SK-N-SH (cell line): ENCODE measurements around the gene TGFB2. TPM values are rescaled to one million over a fixed set of nuclear protein-coding genes. Genes with fewer than 3 reads are reported as not detected.

Experiments
- CTCF ChIA-PET: fragments of 300-600, 350-600 bp; formaldehyde crosslinking; extraction: SDS; loops from one replicate; lab custom pipeline; 2021; lab: Yijun Ruan, JAX
- POLR2A ChIA-PET: fragments of 350-600 bp; sonication (Branson Sonifier 250); formaldehyde crosslinking; extraction: SDS; loops from one replicate; lab custom pipeline; 2020; ENCODE audit warnings: antibody characterized with exemption, inconsistent platforms; lab: Yijun Ruan, JAX
- DNase-seq: peaks from one replicate; pipeline ENCODE4 v3.0.0; 2012
- H2AFZ ChIP-seq: fragments of 200-600 bp; sonication (generic); 2 replicates; pipeline ENCODE4 v1.8.1; 2016; ENCODE audit warnings: antibody characterized with exemption, mild to moderate bottlenecking, low read depth
- H3F3A ChIP-seq: fragments of 200-600 bp; sonication (generic); replicated peaks from 2 replicates; pipeline ENCODE3; 2016; ENCODE audit warnings: antibody characterized with exemption, mild to moderate bottlenecking; ENCODE audit not compliant: insufficient read depth
- H3K27ac ChIP-seq, 2 experiments: fragments of 200-500 bp in 1 of 2; fragments of 200-600 bp in 1 of 2; sonication (Bioruptor generic) in 1 of 2; sonication (generic), shearing (Covaris generic) in 1 of 2; 2 replicates each; pipeline versions ENCODE4 v1.5.1 to v1.6.1; 2014 to 2016; ENCODE audit warnings: low read depth in 2 of 2, inconsistent platforms in 1 of 2, low read length in 1 of 2, mild to moderate bottlenecking in 1 of 2, mixed read lengths in 1 of 2
- H3K27me3 ChIP-seq: fragments of 200-600 bp; sonication (generic), shearing (Covaris generic); 2 replicates; pipeline ENCODE4 v1.6.1; 2016; ENCODE audit warnings: mixed run types; ENCODE audit not compliant: insufficient read depth
- H3K36me3 ChIP-seq, 2 experiments: fragments of 200-500 bp in 1 of 2; fragments of 200-600 bp in 1 of 2; sonication (Bioruptor generic) in 1 of 2; sonication (generic) in 1 of 2; replicated peaks in 1 of 2; 2 replicates each; pipeline versions ENCODE3 to v1.5.1; 2014 to 2016; ENCODE audit warnings: low read length in 1 of 2, mild to moderate bottlenecking in 1 of 2; ENCODE audit not compliant: insufficient read depth in 2 of 2, control insufficient read depth in 1 of 2
- H3K4me1 ChIP-seq, 2 experiments: fragments of 200-500 bp in 1 of 2; fragments of 200-600 bp in 1 of 2; sonication (Bioruptor generic) in 1 of 2; sonication (generic), shearing (Covaris generic) in 1 of 2; 2 replicates each; pipeline versions ENCODE4 v1.5.1 to v1.6.1; 2014 to 2016; ENCODE audit warnings: low read depth in 1 of 2, low read length in 1 of 2, mixed run types in 1 of 2; ENCODE audit not compliant: insufficient read depth in 2 of 2, control insufficient read depth in 1 of 2
- H3K4me2 ChIP-seq: fragments of 200-600 bp; sonication (generic), shearing (Covaris generic); 2 replicates; pipeline ENCODE4 v1.6.1; 2017; ENCODE audit warnings: mixed run types
- H3K4me3 ChIP-seq, 2 experiments: fragments of 200-500 bp in 1 of 2; fragments of 200-600 bp in 1 of 2; sonication (Bioruptor generic) in 1 of 2; sonication (generic), shearing (Covaris generic) in 1 of 2; 2 replicates each; pipeline versions ENCODE4 v1.5.1 to v1.8.1; 2014 to 2016; ENCODE audit warnings: low read depth in 2 of 2, inconsistent platforms in 1 of 2, low read length in 1 of 2, mild to moderate bottlenecking in 1 of 2, mixed read lengths in 1 of 2, moderate library complexity in 1 of 2
- H3K79me2 ChIP-seq: fragments of 200-600 bp; sonication (generic); 2 replicates; pipeline ENCODE4 v1.8.1; 2017; ENCODE audit warnings: mild to moderate bottlenecking; ENCODE audit not compliant: insufficient read depth
- H3K9ac ChIP-seq: fragments of 200-600 bp; sonication (generic); 2 replicates; pipeline ENCODE4 v1.6.1; 2017; ENCODE audit warnings: mixed run types
- H3K9me2 ChIP-seq: fragments of 200-600 bp; sonication (generic); 2 replicates; pipeline ENCODE4 v1.6.1; 2017; ENCODE audit warnings: mixed run types
- H3K9me3 ChIP-seq: fragments of 200-600 bp; sonication (generic); 2 replicates; pipeline ENCODE4 v1.6.1; 2017; ENCODE audit warnings: mixed run types, mild to moderate bottlenecking, moderate library complexity
- H4K20me1 ChIP-seq: fragments of 200-600 bp; sonication (generic); 2 replicates; pipeline ENCODE4 v1.6.1; 2017; ENCODE audit warnings: mild to moderate bottlenecking, mixed run types; ENCODE audit not compliant: insufficient read depth
- ELF1 ChIP-seq: IDR thresholded peaks from 2 replicates; pipeline ENCODE4 v1.4.0; 2012
- FOSL2 ChIP-seq: IDR thresholded peaks from 2 replicates; pipeline ENCODE4 v1.4.0; 2012; ENCODE audit warnings: low read depth, mild to moderate bottlenecking, moderate library complexity, borderline replicate concordance
- FOXJ3 ChIP-seq: sonication (generic); formaldehyde crosslinking; IDR thresholded peaks from 2 replicates; pipeline ENCODE4 v1.5.1; 2020; ENCODE audit warnings: mild to moderate bottlenecking, missing genetic modification reagents
- FOXM1 ChIP-seq: IDR thresholded peaks from 2 replicates; pipeline ENCODE4 v1.4.0; 2012; ENCODE audit warnings: low read depth, mild to moderate bottlenecking
- GABPA ChIP-seq: IDR thresholded peaks from 2 replicates; pipeline ENCODE4 v1.4.0; 2012; ENCODE audit warnings: low read depth, mild to moderate bottlenecking
- JUND ChIP-seq: IDR thresholded peaks from 2 replicates; pipeline ENCODE4 v1.4.0; 2012
- MXI1 ChIP-seq: IDR thresholded peaks from 2 replicates; pipeline ENCODE4 v1.6.1; 2012; ENCODE audit warnings: mild to moderate bottlenecking, low read depth, low read length, improper control_type of control experiment
- NFIC ChIP-seq: IDR thresholded peaks from 2 replicates; pipeline ENCODE4 v1.4.0; 2012; ENCODE audit warnings: borderline replicate concordance
- NRF1 ChIP-seq: IDR thresholded peaks from 2 replicates; pipeline ENCODE4 v1.6.1; 2012; ENCODE audit warnings: low read depth, mild to moderate bottlenecking, low read length
- POLR2AphosphoS5 ChIP-seq: IDR thresholded peaks from 2 replicates; pipeline ENCODE4 v1.6.1; 2012; ENCODE audit warnings: low read depth, low read length
- RCOR1 ChIP-seq: fragments of 150-350 bp; IDR thresholded peaks from 2 replicates; pipeline ENCODE4 v1.6.1; 2017; ENCODE audit warnings: antibody characterized with exemption, low read length
- TCF12 ChIP-seq: IDR thresholded peaks from 2 replicates; pipeline ENCODE4 v1.4.0; 2012
- TEAD4 ChIP-seq: IDR thresholded peaks from 2 replicates; pipeline ENCODE4 v1.4.0; 2012; ENCODE audit warnings: mild to moderate bottlenecking, borderline replicate concordance; ENCODE audit not compliant: insufficient read depth
- YY1 ChIP-seq: IDR thresholded peaks from 2 replicates; pipeline ENCODE4 v1.4.0; 2012; ENCODE audit warnings: low read depth, mild to moderate bottlenecking
- WGBS: methylation state at CpG from one replicate; pipeline ENCODE4 v1.1.6; 2017; ENCODE audit warnings: low lambda C conversion rate; 5-methylcytosine and 5-hydroxymethylcytosine counted together
- polyA plus RNA-seq, 3 experiments: library from polyadenylated mRNA; depleted of rRNA; stranded (reverse); fragments of >200 nt; gene quantifications; 2 replicates each; pipeline ENCODE4 v1.2.3, GENCODE V29; 2012
- TF ChIP-seq, protein P1 (sequence below): fragments of 150-350 bp; IDR thresholded peaks from 2 replicates; pipeline ENCODE4 v1.6.1; 2017; ENCODE audit warnings: antibody characterized with exemption, low read length, low read depth, borderline replicate concordance
- TF ChIP-seq, protein P2 (sequence below): fragments of 200-600 bp; sonication (generic); IDR thresholded peaks from 2 replicates; pipeline ENCODE4 v1.6.1; 2017; ENCODE audit warnings: antibody characterized with exemption, mild to moderate bottlenecking, moderate library complexity
- TF ChIP-seq, protein P3 (sequence below): IDR thresholded peaks from 2 replicates; pipeline ENCODE4 v1.4.0; 2012; ENCODE audit warnings: low read depth, borderline replicate concordance
- TF ChIP-seq, protein P4 (sequence below): IDR thresholded peaks from 2 replicates; pipeline ENCODE4; 2012
- TF ChIP-seq, protein P5 (sequence below): IDR thresholded peaks from 2 replicates; pipeline ENCODE4 v1.4.0; 2012; ENCODE audit warnings: low read depth, borderline replicate concordance

TGFB2 gene
- polyA plus RNA-seq, 1 of the 3 experiments (the other 2 are of a cell fraction): 2.4 TPM

DNA sequence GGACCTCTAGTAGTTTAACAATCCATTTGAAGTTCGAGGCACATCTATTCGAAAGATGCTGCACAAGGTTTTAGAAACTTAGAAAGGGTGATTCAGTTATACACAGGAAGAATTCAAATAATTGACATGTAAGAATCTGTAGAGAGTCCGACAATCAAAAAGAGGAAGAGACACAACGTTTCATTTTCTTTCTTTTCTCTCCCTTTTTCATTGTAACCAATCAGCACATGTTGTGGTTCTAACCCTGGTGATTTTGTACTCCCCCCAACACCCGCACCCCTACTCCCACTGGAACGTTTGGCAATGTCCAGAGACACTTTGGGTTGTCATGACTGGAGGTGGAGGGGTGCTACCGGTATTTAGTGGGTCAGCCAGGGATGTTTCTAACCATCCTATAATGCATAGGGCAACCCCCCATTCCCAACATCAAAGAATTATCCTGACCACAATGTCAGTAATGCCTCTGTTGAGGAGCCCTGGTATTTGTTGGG lies 4.9 kb downstream of the TGFB2 start:
- H3K79me2 ChIP-seq: no peaks in the 10 kb centered on the region
- ChIA-PET POLR2A (no interaction called here), CTCF (interaction anchor here (0.6 kb wide), 1 partner anchor 780 kb away, joined by 3 read pairs; no protein-coding TSS in a partner anchor)
- TF ChIP-seq TCF12 (no peak), FOXJ3 (CRISPR knock-in tag) (no peak), FOXM1 (no peak), MXI1 (no peak), YY1 (no peak), NFIC (no peak), JUND (no peak), RCOR1 (no peak)
- TF ChIP-seq, protein P1, sequence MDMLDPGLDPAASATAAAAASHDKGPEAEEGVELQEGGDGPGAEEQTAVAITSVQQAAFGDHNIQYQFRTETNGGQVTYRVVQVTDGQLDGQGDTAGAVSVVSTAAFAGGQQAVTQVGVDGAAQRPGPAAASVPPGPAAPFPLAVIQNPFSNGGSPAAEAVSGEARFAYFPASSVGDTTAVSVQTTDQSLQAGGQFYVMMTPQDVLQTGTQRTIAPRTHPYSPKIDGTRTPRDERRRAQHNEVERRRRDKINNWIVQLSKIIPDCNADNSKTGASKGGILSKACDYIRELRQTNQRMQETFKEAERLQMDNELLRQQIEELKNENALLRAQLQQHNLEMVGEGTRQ: no peak
- H3K9me3 ChIP-seq: no peaks in the 10 kb centered on the region
- DNase-seq: no peak
- H3K9me2 ChIP-seq: no peaks in the 10 kb centered on the region
- no peaks in the 10 kb centered on the region for H4K20me1 ChIP-seq
- no peak overlapping the region for H3K4me3 ChIP-seq
- no peak overlapping the region for H2AFZ ChIP-seq
- H3K4me2 ChIP-seq: no peak overlapping the region
- peaks cover 5% of the 10 kb centered on the region for H3F3A ChIP-seq
- peak overlapping the region; percentile 51 to 86; a peak in 3 of 4 replicates for H3K27ac ChIP-seq
- WGBS: 83% methylated on average over 7 of the region's 7 CpGs
- peaks cover 7 to 22% of the 10 kb centered on the region in 2 experiments; a peak in 2 of 4 replicates for H3K4me1 ChIP-seq
- H3K36me3 ChIP-seq: no peaks in the 10 kb centered on the region
- H3K9ac ChIP-seq: no peak overlapping the region
- no peaks in the 10 kb centered on the region for H3K27me3 ChIP-seq

DNA sequence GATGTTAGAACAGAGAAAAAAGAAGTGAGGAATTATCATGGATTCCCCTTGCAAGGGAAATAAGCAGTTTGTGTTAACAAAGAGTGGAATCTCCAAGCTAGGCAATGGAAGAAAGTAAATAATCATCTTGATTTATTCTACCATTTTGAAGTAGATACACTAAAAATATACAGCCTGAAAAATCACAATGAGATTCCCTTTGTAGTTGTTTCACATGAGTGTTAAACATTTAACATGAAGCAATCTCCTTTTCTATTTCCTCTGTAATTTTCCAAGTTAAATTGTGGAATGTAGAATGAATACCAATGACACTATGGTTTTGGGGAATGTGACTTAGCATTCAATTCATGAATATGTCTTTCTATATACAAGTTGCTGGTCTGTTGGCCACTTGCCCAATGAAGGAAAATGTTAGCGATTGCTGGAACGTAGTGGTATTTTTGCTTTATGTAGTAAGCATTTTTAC lies 5.7 kb downstream of the TGFB2 start:
- no peak for TF ChIP-seq FOSL2
- TF ChIP-seq POLR2AphosphoS5: no peak
- TF ChIP-seq ELF1: no peak
- TF ChIP-seq, protein P2, sequence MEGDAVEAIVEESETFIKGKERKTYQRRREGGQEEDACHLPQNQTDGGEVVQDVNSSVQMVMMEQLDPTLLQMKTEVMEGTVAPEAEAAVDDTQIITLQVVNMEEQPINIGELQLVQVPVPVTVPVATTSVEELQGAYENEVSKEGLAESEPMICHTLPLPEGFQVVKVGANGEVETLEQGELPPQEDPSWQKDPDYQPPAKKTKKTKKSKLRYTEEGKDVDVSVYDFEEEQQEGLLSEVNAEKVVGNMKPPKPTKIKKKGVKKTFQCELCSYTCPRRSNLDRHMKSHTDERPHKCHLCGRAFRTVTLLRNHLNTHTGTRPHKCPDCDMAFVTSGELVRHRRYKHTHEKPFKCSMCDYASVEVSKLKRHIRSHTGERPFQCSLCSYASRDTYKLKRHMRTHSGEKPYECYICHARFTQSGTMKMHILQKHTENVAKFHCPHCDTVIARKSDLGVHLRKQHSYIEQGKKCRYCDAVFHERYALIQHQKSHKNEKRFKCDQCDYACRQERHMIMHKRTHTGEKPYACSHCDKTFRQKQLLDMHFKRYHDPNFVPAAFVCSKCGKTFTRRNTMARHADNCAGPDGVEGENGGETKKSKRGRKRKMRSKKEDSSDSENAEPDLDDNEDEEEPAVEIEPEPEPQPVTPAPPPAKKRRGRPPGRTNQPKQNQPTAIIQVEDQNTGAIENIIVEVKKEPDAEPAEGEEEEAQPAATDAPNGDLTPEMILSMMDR: no peak
- TF ChIP-seq GABPA: no peak
- TF ChIP-seq, protein P3, sequence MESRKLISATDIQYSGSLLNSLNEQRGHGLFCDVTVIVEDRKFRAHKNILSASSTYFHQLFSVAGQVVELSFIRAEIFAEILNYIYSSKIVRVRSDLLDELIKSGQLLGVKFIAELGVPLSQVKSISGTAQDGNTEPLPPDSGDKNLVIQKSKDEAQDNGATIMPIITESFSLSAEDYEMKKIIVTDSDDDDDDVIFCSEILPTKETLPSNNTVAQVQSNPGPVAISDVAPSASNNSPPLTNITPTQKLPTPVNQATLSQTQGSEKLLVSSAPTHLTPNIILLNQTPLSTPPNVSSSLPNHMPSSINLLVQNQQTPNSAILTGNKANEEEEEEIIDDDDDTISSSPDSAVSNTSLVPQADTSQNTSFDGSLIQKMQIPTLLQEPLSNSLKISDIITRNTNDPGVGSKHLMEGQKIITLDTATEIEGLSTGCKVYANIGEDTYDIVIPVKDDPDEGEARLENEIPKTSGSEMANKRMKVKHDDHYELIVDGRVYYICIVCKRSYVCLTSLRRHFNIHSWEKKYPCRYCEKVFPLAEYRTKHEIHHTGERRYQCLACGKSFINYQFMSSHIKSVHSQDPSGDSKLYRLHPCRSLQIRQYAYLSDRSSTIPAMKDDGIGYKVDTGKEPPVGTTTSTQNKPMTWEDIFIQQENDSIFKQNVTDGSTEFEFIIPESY: no peak
- no peak for TF ChIP-seq NRF1
- TF ChIP-seq, protein P4, sequence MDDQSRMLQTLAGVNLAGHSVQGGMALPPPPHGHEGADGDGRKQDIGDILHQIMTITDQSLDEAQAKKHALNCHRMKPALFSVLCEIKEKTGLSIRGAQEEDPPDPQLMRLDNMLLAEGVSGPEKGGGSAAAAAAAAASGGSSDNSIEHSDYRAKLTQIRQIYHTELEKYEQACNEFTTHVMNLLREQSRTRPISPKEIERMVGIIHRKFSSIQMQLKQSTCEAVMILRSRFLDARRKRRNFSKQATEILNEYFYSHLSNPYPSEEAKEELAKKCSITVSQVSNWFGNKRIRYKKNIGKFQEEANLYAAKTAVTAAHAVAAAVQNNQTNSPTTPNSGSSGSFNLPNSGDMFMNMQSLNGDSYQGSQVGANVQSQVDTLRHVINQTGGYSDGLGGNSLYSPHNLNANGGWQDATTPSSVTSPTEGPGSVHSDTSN: peak; percentile 21; the same call in 1 of the 2 replicates
- peak; percentile 58; the same call in 1 of the 2 replicates for TF ChIP-seq NFIC
- no peak for TF ChIP-seq JUND
- TF ChIP-seq TEAD4: peak; percentile 37; the same call in 1 of the 2 replicates
- no peak for TF ChIP-seq RCOR1
- TF ChIP-seq, protein P5, sequence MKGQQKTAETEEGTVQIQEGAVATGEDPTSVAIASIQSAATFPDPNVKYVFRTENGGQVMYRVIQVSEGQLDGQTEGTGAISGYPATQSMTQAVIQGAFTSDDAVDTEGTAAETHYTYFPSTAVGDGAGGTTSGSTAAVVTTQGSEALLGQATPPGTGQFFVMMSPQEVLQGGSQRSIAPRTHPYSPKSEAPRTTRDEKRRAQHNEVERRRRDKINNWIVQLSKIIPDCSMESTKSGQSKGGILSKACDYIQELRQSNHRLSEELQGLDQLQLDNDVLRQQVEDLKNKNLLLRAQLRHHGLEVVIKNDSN: no peak
- Histone ChIP-seq H4K20me1 (no peaks in the 10 kb centered on the region), H3K27ac (peak overlapping the region; percentile 51 to 86), H3F3A (peaks cover 5% of the 10 kb centered on the region), H2AFZ (no peak overlapping the region), H3K9me2 (no peaks in the 10 kb centered on the region), H3K4me1 (peaks cover 7 to 19% of the 10 kb centered on the region in 2 experiments; a peak in 2 of 4 replicates), H3K36me3 (no peaks in the 10 kb centered on the region), H3K9me3 (no peaks in the 10 kb centered on the region), H3K4me3 (no peak overlapping the region), H3K27me3 (no peaks in the 10 kb centered on the region), H3K4me2 (no peak overlapping the region), H3K9ac (no peak overlapping the region), H3K79me2 (no peaks in the 10 kb centered on the region; the same call in 1 of the 2 replicates)
- WGBS: 66% methylated on average over 2 of the region's 2 CpGs
- ChIA-PET CTCF (interaction anchor here (0.6 kb wide), 1 partner anchor 780 kb away, joined by 3 read pairs; no protein-coding TSS in a partner anchor), POLR2A (no interaction called here)
- no peak for DNase-seq
